Measurements from ENCODE around the gene NPTXR. TPM values are rescaled to one million over a fixed set of nuclear protein-coding genes. Genes with fewer than 3 reads are reported as not detected.

The NPTXR gene
- total RNA-seq, 2 experiments from 2014 or later, result 0.08 TPM; not detected in 1

- CTCF ChIA-PET (ENCODE audit: unreplicated experiment), result no interaction called here
Measured at GRCh38 chr22:38865201-38866023, 21.6 kb upstream of the NPTXR start.

GRCh38 chr22:38864361-38865191 lies 20.7 kb upstream of the NPTXR start:
- Histone ChIP-seq H3K4me2 (ENCODE audit: low read length) (no peak overlapping the region), H3K4me3 (ENCODE audit: low read depth, low read length, poor library complexity, severe bottlenecking) (no peak overlapping the region), H3K36me3 (ENCODE audit: insufficient read depth, low read length) (peaks cover 59% of the 10 kb centered on the region), H4K20me1 (ENCODE audit: insufficient read depth, low read length) (0 out of 2 replicates have a peak, but pooled peaks cover 5% of the 10 kb centered on the region), H3K9me3 (ENCODE audit: low read length) (no peaks in the 10 kb centered on the region), H3K4me1 (ENCODE audit: insufficient read depth, low read length, poor library complexity, severe bottlenecking) (peaks cover 11% of the 10 kb centered on the region), H3K27ac (ENCODE audit: low read depth, low read length, poor library complexity, severe bottlenecking) (no peak overlapping the region), H3K9me2 (ENCODE audit: insufficient read depth, low read length) (no peaks in the 10 kb centered on the region), H2AFZ (ENCODE audit: low read length) (no peak overlapping the region), H3K79me2 (ENCODE audit: insufficient read depth, low read depth, low read length) (peaks cover 4% of the 10 kb centered on the region; the same call in 1 of the 2 replicates)
- ChIA-PET CTCF (ENCODE audit: unreplicated experiment) (no interaction called here), POLR2A (no interaction called here)
- TF ChIP-seq CTCF (conservative IDR thresholded peaks at IDR 0.05; ENCODE audit: low read length) (no peak), EZH2phosphoT487 (IDR thresholded peaks at IDR 0.05; ENCODE audit: borderline replicate concordance, low read depth, low read length) (no peak)
- no peak for DNase-seq (ENCODE audit: low spot score)
- no TSS peak for BruUV-seq (replicated peaks)
- intact Hi-C loops (cut with micrococcal nuclease; ENCODE audit: unreplicated experiment), result no loop called here

More at GRCh38 chr22:38865201-38866023, 21.6 kb upstream of the NPTXR start:
- BruUV-seq (replicated peaks), result no TSS peak
- Histone ChIP-seq H4K20me1 (ENCODE audit: insufficient read depth, low read length) (peaks cover 10% of the 10 kb centered on the region; the same call in 1 of the 2 replicates), H3K9me2 (ENCODE audit: insufficient read depth, low read length) (no peaks in the 10 kb centered on the region), H2AFZ (ENCODE audit: low read length) (no peak overlapping the region), H3K27ac (ENCODE audit: low read depth, low read length, poor library complexity, severe bottlenecking) (no peak overlapping the region), H3K36me3 (ENCODE audit: insufficient read depth, low read length) (peaks cover 67% of the 10 kb centered on the region), H3K79me2 (ENCODE audit: insufficient read depth, low read depth, low read length) (peaks cover 9% of the 10 kb centered on the region; the same call in 1 of the 2 replicates), H3K4me1 (ENCODE audit: insufficient read depth, low read length, poor library complexity, severe bottlenecking) (peaks cover 19% of the 10 kb centered on the region), H3K4me2 (ENCODE audit: low read length) (no peak overlapping the region), H3K4me3 (ENCODE audit: low read depth, low read length, poor library complexity, severe bottlenecking) (no peak overlapping the region), H3K9me3 (ENCODE audit: low read length) (no peaks in the 10 kb centered on the region)
- TF ChIP-seq CTCF (conservative IDR thresholded peaks at IDR 0.05; ENCODE audit: low read length) (no peak), EZH2phosphoT487 (IDR thresholded peaks at IDR 0.05; ENCODE audit: borderline replicate concordance, low read depth, low read length) (no peak)
- intact Hi-C loops (cut with micrococcal nuclease; ENCODE audit: unreplicated experiment), result no loop called here
- POLR2A ChIA-PET, result no interaction called here
- no peak for DNase-seq (ENCODE audit: low spot score)

All from OCI-LY7 (cell line).